GM23338 (cell line): ENCODE data around the gene TADA2A.
A peak's percentile ranks its signal among the peaks of the same experiment; 100 is the strongest.

ENCODE experiments used
- CREB1 ChIP-seq: fragments of 250-450 bp; sonication (Bioruptor Pico); IDR thresholded peaks from 2 replicates; pipeline ENCODE4 v1.5.0; 2020; ENCODE audit warnings: low read depth, mild to moderate bottlenecking, moderate library complexity
- ETS1 ChIP-seq: IDR thresholded peaks from 2 replicates; pipeline ENCODE4 v1.6.1; 2016; ENCODE audit warnings: antibody characterized with exemption
- EZH2 ChIP-seq: fragments of 200-600 bp; sonication (generic); IDR thresholded peaks from one replicate; pipeline ENCODE4 v1.8.0; 2017; ENCODE audit warnings: antibody characterized with exemption, mild to moderate bottlenecking, low read depth; ENCODE audit not compliant: unreplicated experiment
- EZH2phosphoT487 ChIP-seq: fragments of 200-600 bp; sonication (generic); IDR thresholded peaks from one replicate; pipeline ENCODE4 v1.8.1; 2018; ENCODE audit warnings: antibody characterized with exemption; ENCODE audit not compliant: unreplicated experiment
- JUNB ChIP-seq: IDR thresholded peaks from one replicate; pipeline ENCODE4 v1.6.1; 2016; ENCODE audit warnings: antibody characterized with exemption; ENCODE audit not compliant: unreplicated experiment
- NANOG ChIP-seq: IDR thresholded peaks from 2 replicates; pipeline ENCODE4 v1.6.1; 2016; ENCODE audit warnings: antibody characterized with exemption, borderline replicate concordance
- POLR2AphosphoS5 ChIP-seq: IDR thresholded peaks from 2 replicates; pipeline ENCODE4 v1.6.1; 2016; ENCODE audit warnings: antibody characterized with exemption, low read depth
- REST ChIP-seq: IDR thresholded peaks from one replicate; pipeline ENCODE4 v1.6.1; 2018; ENCODE audit warnings: antibody characterized with exemption; ENCODE audit not compliant: unreplicated experiment
- STAT1 ChIP-seq: IDR thresholded peaks from one replicate; pipeline ENCODE4 v1.6.1; 2016; ENCODE audit warnings: antibody characterized with exemption; ENCODE audit not compliant: unreplicated experiment
- ZNF114 ChIP-seq: fragments of 250-450 bp; sonication (Bioruptor Pico); IDR thresholded peaks from 2 replicates; pipeline ENCODE4 v1.5.0; 2020; ENCODE audit warnings: mild to moderate bottlenecking, moderate library complexity
- TF ChIP-seq, protein P1 (sequence below), 2 experiments: fragments of 200-600 bp in 1 of 2; sonication (generic) in 1 of 2; conservative IDR thresholded peaks; 2 replicates each; pipeline versions ENCODE4 v1.5.1 to v1.6.1; 2016 to 2017; ENCODE audit warnings: antibody characterized with exemption in 2 of 2, low read depth in 2 of 2, mild to moderate bottlenecking in 2 of 2, moderate library complexity in 1 of 2
- TF ChIP-seq, protein P2 (sequence below): fragments of 250-450 bp; sonication (Bioruptor Pico); IDR thresholded peaks from 2 replicates; pipeline ENCODE4 v1.5.0; 2020; ENCODE audit warnings: mild to moderate bottlenecking, moderate library complexity

- TF ChIP-seq, protein P1, sequence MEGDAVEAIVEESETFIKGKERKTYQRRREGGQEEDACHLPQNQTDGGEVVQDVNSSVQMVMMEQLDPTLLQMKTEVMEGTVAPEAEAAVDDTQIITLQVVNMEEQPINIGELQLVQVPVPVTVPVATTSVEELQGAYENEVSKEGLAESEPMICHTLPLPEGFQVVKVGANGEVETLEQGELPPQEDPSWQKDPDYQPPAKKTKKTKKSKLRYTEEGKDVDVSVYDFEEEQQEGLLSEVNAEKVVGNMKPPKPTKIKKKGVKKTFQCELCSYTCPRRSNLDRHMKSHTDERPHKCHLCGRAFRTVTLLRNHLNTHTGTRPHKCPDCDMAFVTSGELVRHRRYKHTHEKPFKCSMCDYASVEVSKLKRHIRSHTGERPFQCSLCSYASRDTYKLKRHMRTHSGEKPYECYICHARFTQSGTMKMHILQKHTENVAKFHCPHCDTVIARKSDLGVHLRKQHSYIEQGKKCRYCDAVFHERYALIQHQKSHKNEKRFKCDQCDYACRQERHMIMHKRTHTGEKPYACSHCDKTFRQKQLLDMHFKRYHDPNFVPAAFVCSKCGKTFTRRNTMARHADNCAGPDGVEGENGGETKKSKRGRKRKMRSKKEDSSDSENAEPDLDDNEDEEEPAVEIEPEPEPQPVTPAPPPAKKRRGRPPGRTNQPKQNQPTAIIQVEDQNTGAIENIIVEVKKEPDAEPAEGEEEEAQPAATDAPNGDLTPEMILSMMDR (conservative IDR thresholded peaks at IDR 0.05; ENCODE audit: low read depth in 2 of 2), result peak; percentile 90 to 93
- TF ChIP-seq EZH2 (no peak), POLR2AphosphoS5 (no peak), REST (no peak), EZH2phosphoT487 (no peak), ZNF114 (no peak), ETS1 (no peak), STAT1 (no peak), NANOG (no peak), JUNB (no peak), CREB1 (CRISPR knock-in tag) (no peak)
- TF ChIP-seq, protein P2, sequence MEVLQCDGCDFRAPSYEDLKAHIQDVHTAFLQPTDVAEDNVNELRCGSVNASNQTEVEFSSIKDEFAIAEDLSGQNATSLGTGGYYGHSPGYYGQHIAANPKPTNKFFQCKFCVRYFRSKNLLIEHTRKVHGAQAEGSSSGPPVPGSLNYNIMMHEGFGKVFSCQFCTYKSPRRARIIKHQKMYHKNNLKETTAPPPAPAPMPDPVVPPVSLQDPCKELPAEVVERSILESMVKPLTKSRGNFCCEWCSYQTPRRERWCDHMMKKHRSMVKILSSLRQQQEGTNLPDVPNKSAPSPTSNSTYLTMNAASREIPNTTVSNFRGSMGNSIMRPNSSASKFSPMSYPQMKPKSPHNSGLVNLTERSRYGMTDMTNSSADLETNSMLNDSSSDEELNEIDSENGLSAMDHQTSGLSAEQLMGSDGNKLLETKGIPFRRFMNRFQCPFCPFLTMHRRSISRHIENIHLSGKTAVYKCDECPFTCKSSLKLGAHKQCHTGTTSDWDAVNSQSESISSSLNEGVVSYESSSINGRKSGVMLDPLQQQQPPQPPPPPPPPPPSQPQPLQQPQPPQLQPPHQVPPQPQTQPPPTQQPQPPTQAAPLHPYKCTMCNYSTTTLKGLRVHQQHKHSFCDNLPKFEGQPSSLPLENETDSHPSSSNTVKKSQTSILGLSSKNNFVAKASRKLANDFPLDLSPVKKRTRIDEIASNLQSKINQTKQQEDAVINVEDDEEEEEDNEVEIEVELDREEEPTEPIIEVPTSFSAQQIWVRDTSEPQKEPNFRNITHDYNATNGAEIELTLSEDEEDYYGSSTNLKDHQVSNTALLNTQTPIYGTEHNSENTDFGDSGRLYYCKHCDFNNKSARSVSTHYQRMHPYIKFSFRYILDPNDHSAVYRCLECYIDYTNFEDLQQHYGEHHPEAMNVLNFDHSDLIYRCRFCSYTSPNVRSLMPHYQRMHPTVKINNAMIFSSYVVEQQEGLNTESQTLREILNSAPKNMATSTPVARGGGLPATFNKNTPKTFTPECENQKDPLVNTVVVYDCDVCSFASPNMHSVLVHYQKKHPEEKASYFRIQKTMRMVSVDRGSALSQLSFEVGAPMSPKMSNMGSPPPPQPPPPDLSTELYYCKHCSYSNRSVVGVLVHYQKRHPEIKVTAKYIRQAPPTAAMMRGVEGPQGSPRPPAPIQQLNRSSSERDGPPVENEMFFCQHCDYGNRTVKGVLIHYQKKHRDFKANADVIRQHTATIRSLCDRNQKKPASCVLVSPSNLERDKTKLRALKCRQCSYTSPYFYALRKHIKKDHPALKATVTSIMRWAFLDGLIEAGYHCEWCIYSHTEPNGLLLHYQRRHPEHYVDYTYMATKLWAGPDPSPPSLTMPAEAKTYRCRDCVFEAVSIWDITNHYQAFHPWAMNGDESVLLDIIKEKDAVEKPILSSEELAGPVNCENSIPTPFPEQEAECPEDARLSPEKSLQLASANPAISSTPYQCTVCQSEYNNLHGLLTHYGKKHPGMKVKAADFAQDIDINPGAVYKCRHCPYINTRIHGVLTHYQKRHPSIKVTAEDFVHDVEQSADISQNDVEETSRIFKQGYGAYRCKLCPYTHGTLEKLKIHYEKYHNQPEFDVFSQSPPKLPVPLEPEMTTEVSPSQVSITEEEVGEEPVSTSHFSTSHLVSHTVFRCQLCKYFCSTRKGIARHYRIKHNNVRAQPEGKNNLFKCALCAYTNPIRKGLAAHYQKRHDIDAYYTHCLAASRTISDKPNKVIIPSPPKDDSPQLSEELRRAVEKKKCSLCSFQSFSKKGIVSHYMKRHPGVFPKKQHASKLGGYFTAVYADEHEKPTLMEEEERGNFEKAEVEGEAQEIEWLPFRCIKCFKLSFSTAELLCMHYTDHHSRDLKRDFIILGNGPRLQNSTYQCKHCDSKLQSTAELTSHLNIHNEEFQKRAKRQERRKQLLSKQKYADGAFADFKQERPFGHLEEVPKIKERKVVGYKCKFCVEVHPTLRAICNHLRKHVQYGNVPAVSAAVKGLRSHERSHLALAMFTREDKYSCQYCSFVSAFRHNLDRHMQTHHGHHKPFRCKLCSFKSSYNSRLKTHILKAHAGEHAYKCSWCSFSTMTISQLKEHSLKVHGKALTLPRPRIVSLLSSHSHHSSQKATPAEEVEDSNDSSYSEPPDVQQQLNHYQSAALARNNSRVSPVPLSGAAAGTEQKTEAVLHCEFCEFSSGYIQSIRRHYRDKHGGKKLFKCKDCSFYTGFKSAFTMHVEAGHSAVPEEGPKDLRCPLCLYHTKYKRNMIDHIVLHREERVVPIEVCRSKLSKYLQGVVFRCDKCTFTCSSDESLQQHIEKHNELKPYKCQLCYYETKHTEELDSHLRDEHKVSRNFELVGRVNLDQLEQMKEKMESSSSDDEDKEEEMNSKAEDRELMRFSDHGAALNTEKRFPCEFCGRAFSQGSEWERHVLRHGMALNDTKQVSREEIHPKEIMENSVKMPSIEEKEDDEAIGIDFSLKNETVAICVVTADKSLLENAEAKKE (CRISPR knock-in tag), result no peak
These were observed 120.7 kb downstream of the TADA2A start for GRCh38 chr17:37527249-37527851.
